Adrenal gland (tissue), 5 donors: ENCODE measurements around the gene PGBD5.

Experiments used
- POLR2A ChIP-seq, 2 donors: fragments of 450-650 bp; IDR thresholded peaks; one replicate each; pipeline ENCODE4 v1.6.1; 2017; ENCODE audit warnings: antibody characterized with exemption in 2 of 2, mild to moderate bottlenecking in 2 of 2, moderate library complexity in 1 of 2
- TF ChIP-seq, protein P1 (sequence below), 6 experiments: fragments of 450-650 bp in 4 of 6; fragments of 200-600 bp in 2 of 6; sonication (generic) in 1 of 6; IDR thresholded peaks; 1 replicate in 5 of 6; 2 replicates in 1 of 6; pipeline versions ENCODE4 v1.5.1 to v1.8.0; 2016 to 2021; ENCODE audit warnings: antibody characterized with exemption in 6 of 6, mild to moderate bottlenecking in 2 of 6, moderate library complexity in 1 of 6
- donor health status: DM: no; HTN: no; CAD: no.

DNA sequence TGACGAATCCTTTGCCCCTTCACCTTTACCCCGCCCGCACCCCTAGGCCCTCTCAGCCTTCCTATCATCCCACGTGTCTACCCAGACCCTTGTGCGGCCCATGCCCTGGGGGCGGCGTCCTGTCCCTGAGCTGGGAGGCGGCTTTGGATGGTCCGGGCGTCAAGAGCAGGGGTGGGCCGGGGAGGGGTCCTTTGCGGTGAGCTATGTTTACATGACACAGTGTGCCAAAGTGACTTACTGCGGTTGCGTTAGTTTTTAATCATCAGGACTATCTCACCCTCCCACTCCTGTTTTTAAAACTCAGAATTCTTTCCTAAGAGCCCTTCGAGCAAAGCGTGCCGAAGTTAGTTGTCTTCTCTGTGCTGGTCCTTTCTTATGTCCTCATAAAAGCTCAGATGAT is 144.6 kb downstream of the PGBD5 start:
- TF ChIP-seq, protein P1, sequence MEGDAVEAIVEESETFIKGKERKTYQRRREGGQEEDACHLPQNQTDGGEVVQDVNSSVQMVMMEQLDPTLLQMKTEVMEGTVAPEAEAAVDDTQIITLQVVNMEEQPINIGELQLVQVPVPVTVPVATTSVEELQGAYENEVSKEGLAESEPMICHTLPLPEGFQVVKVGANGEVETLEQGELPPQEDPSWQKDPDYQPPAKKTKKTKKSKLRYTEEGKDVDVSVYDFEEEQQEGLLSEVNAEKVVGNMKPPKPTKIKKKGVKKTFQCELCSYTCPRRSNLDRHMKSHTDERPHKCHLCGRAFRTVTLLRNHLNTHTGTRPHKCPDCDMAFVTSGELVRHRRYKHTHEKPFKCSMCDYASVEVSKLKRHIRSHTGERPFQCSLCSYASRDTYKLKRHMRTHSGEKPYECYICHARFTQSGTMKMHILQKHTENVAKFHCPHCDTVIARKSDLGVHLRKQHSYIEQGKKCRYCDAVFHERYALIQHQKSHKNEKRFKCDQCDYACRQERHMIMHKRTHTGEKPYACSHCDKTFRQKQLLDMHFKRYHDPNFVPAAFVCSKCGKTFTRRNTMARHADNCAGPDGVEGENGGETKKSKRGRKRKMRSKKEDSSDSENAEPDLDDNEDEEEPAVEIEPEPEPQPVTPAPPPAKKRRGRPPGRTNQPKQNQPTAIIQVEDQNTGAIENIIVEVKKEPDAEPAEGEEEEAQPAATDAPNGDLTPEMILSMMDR (IDR thresholded peaks at IDR 0.05) = no peak
- TF ChIP-seq POLR2A (IDR thresholded peaks at IDR 0.05) = no peak
